Left colon (tissue), 2 donors: ENCODE measurements around the gene MC4R. TPM values are rescaled to one million over a fixed set of nuclear protein-coding genes. Genes with fewer than 3 reads are reported as not detected.

Experiments
- ATAC-seq: fragments of 200-7000 bp; cut with Tn5 transposase; one replicate; pipeline ENCODE4 v1.9.1; 2020; ENCODE audit warnings: mild to moderate bottlenecking, moderate library complexity
- DNase-seq, 2 donors: peaks; one replicate each; pipeline ENCODE4 v3.0.0-alpha.2; 2020
- intact Hi-C, 2 donors: fragments of 100-400 bp; cut with DNase I in 1 of 2; cut with micrococcal nuclease in 1 of 2; formaldehyde crosslinking; loops; one replicate each; pipeline versions ENCODE4 v1.11.2 to v1.14.0; 2022; cut with DNase I, micrococcal nuclease
- total RNA-seq, 2 donors: library from RNA; stranded (reverse); fragmentation: NEBNext Ultra II Directional; extraction: Animal tissue kit (Norgen Biotek cat#: 25700); gene quantifications; one replicate each; pipeline ENCODE4 v1.2.1, GENCODE V29; 2021
- donor health status: DM: no; HTN: no; CAD: no.
- donor health status: DM: yes; HTN: yes; CAD: no.

The MC4R gene
- total RNA-seq, 2 donors from 2014 or later, result not detected

GRCh38 chr18:60339018-60339417 is 33.6 kb downstream of the MC4R start:
- intact Hi-C loops, result no loop called here
- ATAC-seq (no peak), DNase-seq (no peak)

GRCh38 chr18:60331890-60332289 is 40.7 kb downstream of the MC4R start:
- intact Hi-C loops, result no loop called here
- no peak for ATAC-seq
- peak in 1 of 2 donors; percentile 3 for DNase-seq

- intact Hi-C loops, result no loop called here
- DNase-seq, result no peak
- no peak for ATAC-seq
Measured at GRCh38 chr18:60329131-60329530, 43.4 kb downstream of the MC4R start.

GRCh38 chr18:60327880-60328279 is 44.7 kb downstream of the MC4R start:
- intact Hi-C loops, result no loop called here
- no peak for ATAC-seq

GRCh38 chr18:60322591-60322990 is 50.0 kb downstream of the MC4R start:
- intact Hi-C loops, result no loop called here
- no peak for DNase-seq

More at GRCh38 chr18:60327880-60328279, 44.7 kb downstream of the MC4R start:
- DNase-seq, result no peak

More at GRCh38 chr18:60322591-60322990, 50.0 kb downstream of the MC4R start:
- no peak for ATAC-seq
